ENCODE measurements around the gene BCR. TPM values are rescaled to one million over a fixed set of nuclear protein-coding genes. Genes with fewer than 3 reads are reported as not detected.

Gene BCR
- total and polyA plus RNA-seq, 9 donors, result 7.1 to 44.6 (median 35.6) TPM

GRCh38 chr22:23205339-23206049 is 25.2 kb downstream of the BCR start:
- intact Hi-C loops (cut with DNase I), result no loop called here
- H3K4me1 ChIP-seq (ENCODE audit: insufficient read depth), result peaks cover 10% of the 10 kb centered on the region
- no peak overlapping the region for H3K27ac ChIP-seq
- H3K27me3 ChIP-seq, result no peaks in the 10 kb centered on the region
- H3K4me3 ChIP-seq, result no peak overlapping the region
- TF ChIP-seq POLR2A (IDR thresholded peaks at IDR 0.05), result no peak
- no peak for TF ChIP-seq CTCF (IDR thresholded peaks at IDR 0.05)
- no peak for TF ChIP-seq EP300 (IDR thresholded peaks at IDR 0.05)
- H3K9me3 ChIP-seq, result no peaks in the 10 kb centered on the region
- H3K36me3 ChIP-seq, result no peaks in the 10 kb centered on the region
- 70 to 86% (median 85%) methylated on average over 9 of the region's 9 CpGs for WGBS, 3 donors
- no peak for DNase-seq

DNA sequence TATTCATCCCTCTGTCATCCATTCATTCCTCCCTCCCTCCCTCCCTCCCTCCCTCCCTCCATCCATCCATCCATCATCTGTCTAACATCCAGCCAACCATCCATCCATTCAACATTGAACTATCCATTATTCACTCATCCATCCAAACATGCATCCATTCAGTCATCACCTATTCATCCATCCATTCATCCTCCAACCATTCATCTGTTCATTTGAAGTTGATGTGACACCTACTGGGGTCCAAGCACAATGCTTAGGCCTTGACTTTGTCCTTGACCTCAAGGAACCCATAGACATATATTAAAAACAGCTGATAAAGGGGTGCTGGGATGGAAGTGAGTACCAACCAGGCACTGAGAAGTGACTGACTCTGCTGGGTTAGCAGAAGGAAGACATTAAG is 26.6 kb downstream of the BCR start:
- peaks cover 9% of the 10 kb centered on the region for H3K4me1 ChIP-seq (ENCODE audit: insufficient read depth)

GRCh38 chr22:23207729-23208393 is 27.6 kb downstream of the BCR start:
- no peak overlapping the region for H3K27ac ChIP-seq
- H3K36me3 ChIP-seq, result no peaks in the 10 kb centered on the region
- intact Hi-C loops (cut with DNase I), result no loop called here
- H3K4me3 ChIP-seq, result no peak overlapping the region
- H3K4me1 ChIP-seq (ENCODE audit: insufficient read depth), result peaks cover 9% of the 10 kb centered on the region
- no peak for DNase-seq
- no peaks in the 10 kb centered on the region for H3K9me3 ChIP-seq
- WGBS, 3 donors, result 89 to 95% (median 94%) methylated on average over 11 of the region's 11 CpGs
- no peaks in the 10 kb centered on the region for H3K27me3 ChIP-seq
- no peak for TF ChIP-seq POLR2A (IDR thresholded peaks at IDR 0.05)
- TF ChIP-seq CTCF (IDR thresholded peaks at IDR 0.05), result no peak
- TF ChIP-seq EP300 (IDR thresholded peaks at IDR 0.05), result no peak

More for the DNA sequence above, 26.6 kb downstream of the BCR start:
- H3K27me3 ChIP-seq, result no peaks in the 10 kb centered on the region
- H3K36me3 ChIP-seq, result no peaks in the 10 kb centered on the region
- no peak overlapping the region for H3K27ac ChIP-seq
- intact Hi-C loops (cut with DNase I), result no loop called here
- TF ChIP-seq EP300 (IDR thresholded peaks at IDR 0.05), result no peak
- TF ChIP-seq CTCF (IDR thresholded peaks at IDR 0.05), result no peak
- no peak for TF ChIP-seq POLR2A (IDR thresholded peaks at IDR 0.05)
- H3K9me3 ChIP-seq, result no peaks in the 10 kb centered on the region
- DNase-seq, result no peak
- H3K4me3 ChIP-seq, result no peak overlapping the region

DNA sequence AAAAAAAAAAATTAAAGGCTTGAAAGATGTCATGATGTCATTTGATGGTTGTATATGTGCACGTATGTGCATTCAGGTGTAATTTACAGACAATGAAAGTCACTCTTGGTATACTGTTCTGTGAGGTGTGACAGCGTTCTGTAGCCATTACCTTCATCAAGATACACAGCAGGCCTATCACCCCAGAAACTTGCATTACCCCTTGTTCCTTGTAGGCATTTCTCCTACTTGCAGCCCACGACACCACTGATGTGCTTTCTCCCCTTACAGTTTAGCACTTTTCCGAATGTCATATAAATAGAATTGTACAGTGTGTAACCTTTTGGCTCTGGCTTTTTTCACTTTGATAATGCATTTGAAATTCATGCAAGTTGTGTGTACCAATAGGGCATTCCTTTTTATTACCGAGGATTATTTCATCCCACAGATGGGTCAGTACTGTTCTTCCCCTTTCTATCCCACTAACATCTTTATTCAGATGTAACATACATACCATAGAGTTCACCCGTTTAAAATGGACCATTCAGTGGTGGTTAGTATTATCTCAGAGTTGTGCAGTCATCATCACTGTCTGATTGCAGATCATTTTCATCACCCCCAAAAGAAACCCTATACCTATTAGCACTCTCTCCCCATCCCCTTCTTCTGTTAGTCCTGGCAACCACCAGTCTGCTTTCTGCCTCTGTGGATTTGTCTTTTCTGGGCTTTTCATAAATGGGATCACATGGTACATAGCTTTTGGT is 30.3 kb downstream of the BCR start:
- H3K36me3 ChIP-seq, result no peaks in the 10 kb centered on the region

More for the DNA sequence above, 30.3 kb downstream of the BCR start:
- Histone ChIP-seq H3K9me3 (no peaks in the 10 kb centered on the region), H3K4me3 (no peak overlapping the region), H3K27me3 (no peaks in the 10 kb centered on the region), H3K4me1 (ENCODE audit: insufficient read depth) (peaks cover 3% of the 10 kb centered on the region), H3K27ac (no peak overlapping the region)
- WGBS, 3 donors, result 86 to 87% (median 87%) methylated on average over 6 of the region's 6 CpGs
- no peak for TF ChIP-seq CTCF (IDR thresholded peaks at IDR 0.05)
- TF ChIP-seq EP300 (IDR thresholded peaks at IDR 0.05), result no peak
- TF ChIP-seq POLR2A (IDR thresholded peaks at IDR 0.05), result no peak
- DNase-seq, result no peak
- intact Hi-C loops (cut with DNase I), result no loop called here
